Measurements from ENCODE around the gene EEFSEC. TPM values are rescaled to one million over a fixed set of nuclear protein-coding genes. Genes with fewer than 3 reads are reported as not detected.

The EEFSEC gene
- total and polyA plus RNA-seq, 2 of the 4 experiments (the other 2 are of a cell fraction) = 4.5 to 9.3 TPM

GRCh38 chr3:128133273-128133883 is 19.9 kb upstream of the EEFSEC start:
- CTCF ChIA-PET = interaction anchor here (0.6 to 2.4 kb wide), 13 partner anchors 9 to 70 kb away, joined by 3 to 26 read pairs (median 3); partner anchors contain the start of gene RUVBL1
- TF ChIP-seq POLR2A (IDR thresholded peaks at IDR 0.05; ENCODE audit: low read depth, low read length) (no peak), RAD21 (IDR thresholded peaks at IDR 0.05; ENCODE audit: low read length) (peak; percentile 87), USF2 (IDR thresholded peaks at IDR 0.05; ENCODE audit: low read depth, low read length) (no peak), FOS (IDR thresholded peaks at IDR 0.05; ENCODE audit: low read depth, low read length) (no peak), ELK1 (IDR thresholded peaks at IDR 0.05; ENCODE audit: borderline replicate concordance, low read depth, low read length) (no peak), NFE2L2 (IDR thresholded peaks at IDR 0.05; ENCODE audit: low read depth, low read length) (no peak), SMC3 (IDR thresholded peaks at IDR 0.05; ENCODE audit: low read depth, low read length) (peak; percentile 87), RCOR1 (IDR thresholded peaks at IDR 0.05; ENCODE audit: insufficient replicate concordance, low read length) (no peak), CTCF (conservative IDR thresholded peaks at IDR 0.05; ENCODE audit: low read depth, low read length) (peak; percentile 81), MAZ (IDR thresholded peaks at IDR 0.05; ENCODE audit: borderline replicate concordance, low read depth, low read length) (no peak), CEBPB (IDR thresholded peaks at IDR 0.05; ENCODE audit: low read depth, low read length) (peak; percentile 55; the same call in 1 of the 2 replicates)
- Histone ChIP-seq H3K9ac (ENCODE audit: low read depth, low read length) (no peak overlapping the region), H3K14ac (replicated peaks; ENCODE audit: low read depth, low read length) (no peak overlapping the region), H2BK15ac (ENCODE audit: low read depth, low read length) (no peak overlapping the region), H4K5ac (ENCODE audit: low read depth, low read length) (no peak overlapping the region), H2AK5ac (ENCODE audit: low read depth, low read length) (0 out of 2 replicates have a peak overlapping the region, but pooled peaks have one; percentile 15), H4K20me1 (ENCODE audit: insufficient read depth, low read length) (no peaks in the 10 kb centered on the region), H2BK5ac (ENCODE audit: low read depth, low read length, poor library complexity, severe bottlenecking) (no peak overlapping the region), H2BK20ac (ENCODE audit: low read depth, low read length) (no peak overlapping the region), H2BK120ac (ENCODE audit: low read depth, low read length) (no peak overlapping the region), H4K91ac (ENCODE audit: insufficient read depth, low read depth, low read length) (no peak overlapping the region), H3K36me3 (ENCODE audit: control insufficient read depth, insufficient read depth, low read length) (no peaks in the 10 kb centered on the region), H2AK9ac (replicated peaks; ENCODE audit: low read depth, low read length, poor library complexity) (no peak overlapping the region), H3K4me3 (ENCODE audit: insufficient read depth, low read depth, low read length) (no peak overlapping the region), H3K27ac (ENCODE audit: insufficient read depth, low read length) (no peak overlapping the region), H3K27me3 (ENCODE audit: control insufficient read depth, insufficient read depth, low read length) (peaks cover 3% of the 10 kb centered on the region; the same call in 1 of the 2 replicates), H4K8ac (ENCODE audit: low read depth in 2 of 2, low read length in 2 of 2) (no peak overlapping the region), H3K23ac (ENCODE audit: low read depth, low read length) (no peak overlapping the region), H3K4me1 (ENCODE audit: control insufficient read depth, insufficient read depth, low read length) (no peaks in the 10 kb centered on the region), H3K56ac (ENCODE audit: extremely low read depth, insufficient read depth, low read length) (no peak overlapping the region), H2AFZ (replicated peaks; ENCODE audit: low read length, poor library complexity) (no peak overlapping the region), H3K4me2 (ENCODE audit: low read depth, low read length) (no peak overlapping the region), H3K79me1 (ENCODE audit: low read depth in 1 of 2, low read length in 2 of 2) (no peaks in the 10 kb centered on the region), H3K4ac (ENCODE audit: low read depth, low read length) (no peak overlapping the region), H3K9me1 (ENCODE audit: insufficient read depth, low read length) (no peaks in the 10 kb centered on the region), H3K18ac (ENCODE audit: low read depth, low read length) (no peak overlapping the region), H3K9me3 (ENCODE audit: control insufficient read depth, insufficient read depth, low read length) (0 out of 2 replicates have a peak, but pooled peaks cover 2% of the 10 kb centered on the region)
- in situ Hi-C loops (cut with MboI; ENCODE audit: low sequenced_read_pairs) (loop anchor here (5.0 kb wide), 1 partner anchor 36 kb away; no protein-coding TSS in a partner anchor), dilution Hi-C loops (cut with HindIII; ENCODE audit: low sequenced_read_pairs, unreplicated experiment) (no loop called here), intact Hi-C loops (cut with micrococcal nuclease) (loop anchor here (1.0 to 10.0 kb wide), 3 partner anchors 38 to 481 kb away; no protein-coding TSS in a partner anchor)
- peak; percentile 87 for ATAC-seq (ENCODE audit: low read depth)
- 100% methylated on average over 1 of the region's 3 CpGs; no CpG with 5 or more reads in 1 of the 2 experiments for WGBS, 2 experiments (ENCODE audit: extremely low coverage in 2 of 2, insufficient read length in 1 of 2)
- POLR2A ChIA-PET (ENCODE audit: unreplicated experiment) = no interaction called here
- no TSS peak for BruUV-seq (replicated peaks)
- DNase-seq = peak; percentile 70
